ENCODE results near the gene SYDE1.

SYDE1 gene

DNA sequence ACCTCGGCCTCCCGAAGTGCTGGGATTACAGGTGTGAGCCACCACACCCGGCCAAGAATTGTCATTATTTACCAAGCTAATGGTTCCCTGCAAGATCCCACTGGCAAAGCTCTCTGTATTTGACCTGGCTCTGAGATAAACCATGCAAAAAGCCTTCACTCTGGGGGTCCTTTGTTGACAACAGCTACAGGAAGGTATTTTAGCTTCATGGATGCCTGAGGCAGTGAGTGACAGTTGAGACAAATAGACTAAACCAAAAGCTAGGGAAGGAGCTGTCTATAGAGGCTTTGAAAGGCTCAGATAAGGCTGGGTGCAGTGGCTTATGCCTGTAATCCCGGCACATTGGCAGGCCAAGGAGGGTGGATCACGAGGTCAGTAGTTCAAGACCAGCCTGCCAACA lies 48.1 kb downstream of the SYDE1 start:
- Histone ChIP-seq H3K27me3 (no peaks in the 10 kb centered on the region), H3K4me1 (no peaks in the 10 kb centered on the region), H3K9me3 (no peaks in the 10 kb centered on the region), H3K4me3 (ENCODE audit: low read depth, low read length) (no peak overlapping the region), H3K36me3 (no peaks in the 10 kb centered on the region)
- DNase-seq: no peak
- TF ChIP-seq, protein P1, sequence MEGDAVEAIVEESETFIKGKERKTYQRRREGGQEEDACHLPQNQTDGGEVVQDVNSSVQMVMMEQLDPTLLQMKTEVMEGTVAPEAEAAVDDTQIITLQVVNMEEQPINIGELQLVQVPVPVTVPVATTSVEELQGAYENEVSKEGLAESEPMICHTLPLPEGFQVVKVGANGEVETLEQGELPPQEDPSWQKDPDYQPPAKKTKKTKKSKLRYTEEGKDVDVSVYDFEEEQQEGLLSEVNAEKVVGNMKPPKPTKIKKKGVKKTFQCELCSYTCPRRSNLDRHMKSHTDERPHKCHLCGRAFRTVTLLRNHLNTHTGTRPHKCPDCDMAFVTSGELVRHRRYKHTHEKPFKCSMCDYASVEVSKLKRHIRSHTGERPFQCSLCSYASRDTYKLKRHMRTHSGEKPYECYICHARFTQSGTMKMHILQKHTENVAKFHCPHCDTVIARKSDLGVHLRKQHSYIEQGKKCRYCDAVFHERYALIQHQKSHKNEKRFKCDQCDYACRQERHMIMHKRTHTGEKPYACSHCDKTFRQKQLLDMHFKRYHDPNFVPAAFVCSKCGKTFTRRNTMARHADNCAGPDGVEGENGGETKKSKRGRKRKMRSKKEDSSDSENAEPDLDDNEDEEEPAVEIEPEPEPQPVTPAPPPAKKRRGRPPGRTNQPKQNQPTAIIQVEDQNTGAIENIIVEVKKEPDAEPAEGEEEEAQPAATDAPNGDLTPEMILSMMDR (IDR thresholded peaks at IDR 0.05; ENCODE audit: low read depth, low read length): no peak

DNA sequence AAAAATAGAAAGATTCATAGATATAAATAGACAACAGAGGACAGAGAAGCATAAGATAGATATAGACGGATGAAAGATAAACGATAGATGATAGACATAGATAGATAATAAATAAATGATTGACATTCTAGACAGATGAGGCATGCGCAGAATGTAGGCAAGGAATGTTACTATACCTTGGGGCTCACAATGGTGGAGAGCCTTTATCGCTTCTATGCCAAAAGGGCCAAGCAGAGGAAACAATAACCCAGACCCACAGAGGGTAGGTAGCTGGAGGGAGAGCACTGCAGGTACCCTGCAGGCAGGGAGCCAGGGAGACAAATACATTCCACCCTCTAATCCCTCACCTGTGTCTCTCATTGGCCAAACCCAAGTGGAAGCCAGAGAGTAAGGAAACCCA lies 49.2 kb downstream of the SYDE1 start:
- TF ChIP-seq, protein P1 (IDR thresholded peaks at IDR 0.05; ENCODE audit: low read depth, low read length): no peak
- H3K4me1 ChIP-seq: no peaks in the 10 kb centered on the region
- H3K36me3 ChIP-seq: no peaks in the 10 kb centered on the region
- no peak for DNase-seq
- no peaks in the 10 kb centered on the region for H3K27me3 ChIP-seq
- H3K4me3 ChIP-seq (ENCODE audit: low read depth, low read length): no peak overlapping the region
- H3K9me3 ChIP-seq: no peaks in the 10 kb centered on the region

DNA sequence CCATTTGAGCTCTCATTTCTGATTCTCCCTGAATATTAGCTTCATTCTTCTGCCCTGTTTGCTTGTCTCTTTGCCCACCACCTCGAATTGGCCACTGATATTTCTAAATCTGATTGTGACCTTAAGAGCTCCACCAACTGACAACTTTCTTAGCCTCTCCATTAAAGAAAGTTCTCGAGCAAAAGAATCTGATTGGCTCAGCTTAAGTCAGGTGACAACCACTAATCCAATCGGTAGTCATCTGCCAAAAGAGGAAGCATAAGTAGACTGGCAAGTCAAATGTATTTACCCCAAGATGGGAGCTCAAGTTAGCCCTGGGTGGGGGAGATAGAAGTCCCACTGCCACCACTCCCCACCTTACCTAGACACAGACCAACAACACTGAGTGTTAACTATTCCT lies 52.0 kb downstream of the SYDE1 start:
- TF ChIP-seq, protein P1 (IDR thresholded peaks at IDR 0.05; ENCODE audit: low read depth, low read length): no peak
- no peaks in the 10 kb centered on the region for H3K27me3 ChIP-seq
- H3K4me3 ChIP-seq (ENCODE audit: low read depth, low read length): no peak overlapping the region
- no peaks in the 10 kb centered on the region for H3K4me1 ChIP-seq
- no peaks in the 10 kb centered on the region for H3K9me3 ChIP-seq
- H3K36me3 ChIP-seq: no peaks in the 10 kb centered on the region
- no peak for DNase-seq

DNA sequence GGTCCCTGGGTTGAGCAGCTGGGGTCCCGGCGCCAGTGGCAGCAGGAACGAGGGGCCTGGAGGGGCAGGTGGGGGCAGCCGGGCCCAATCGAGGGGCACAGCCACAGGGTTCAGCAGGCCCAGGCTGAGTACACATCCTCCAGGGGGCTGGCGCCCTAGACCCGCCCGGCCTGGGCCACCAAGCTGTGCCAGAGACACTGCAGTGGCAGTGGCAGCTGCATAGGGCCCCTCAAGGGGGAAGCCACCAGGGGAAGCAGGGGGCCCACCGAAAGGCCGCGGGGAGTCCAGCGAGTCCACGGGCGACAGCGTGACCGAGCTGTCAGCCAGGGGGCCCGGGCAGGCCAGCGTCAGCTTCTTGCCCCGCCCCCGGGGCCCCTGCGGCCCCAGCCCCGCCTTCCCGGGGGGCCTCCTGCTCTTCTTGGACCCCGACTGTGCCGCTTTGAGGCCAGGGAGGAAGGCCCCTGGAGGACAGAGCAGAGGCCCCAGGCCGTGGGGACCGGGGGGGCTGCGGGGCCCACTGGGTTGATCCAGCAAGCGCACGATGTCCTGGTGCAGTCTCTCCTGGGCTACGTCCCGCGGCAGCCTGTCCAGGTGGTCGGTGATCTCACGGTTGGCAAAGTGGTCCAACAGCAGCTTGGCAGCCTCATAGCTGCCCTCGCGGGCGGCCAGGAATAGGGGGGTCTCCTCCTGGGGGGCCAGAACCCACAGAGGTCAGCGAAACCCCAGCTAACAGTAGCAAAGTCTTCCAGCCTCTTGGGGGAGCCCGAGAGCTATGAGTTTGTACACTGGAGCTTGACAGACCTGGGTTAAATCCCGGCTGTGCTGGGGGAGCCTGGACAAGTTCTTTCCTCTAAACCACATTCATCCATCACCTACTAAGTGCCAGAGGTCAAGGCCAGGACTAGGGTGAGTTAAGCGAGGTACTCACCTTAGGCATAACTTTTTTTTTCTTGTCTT lies 54.1 kb downstream of the SYDE1 start:
- peaks cover 3% of the 10 kb centered on the region for H3K9me3 ChIP-seq
- TF ChIP-seq, protein P1 (IDR thresholded peaks at IDR 0.05; ENCODE audit: low read depth, low read length): peak; percentile 79
- DNase-seq: peak; percentile 72
- no peaks in the 10 kb centered on the region for H3K4me1 ChIP-seq
- no peaks in the 10 kb centered on the region for H3K36me3 ChIP-seq
- no peaks in the 10 kb centered on the region for H3K27me3 ChIP-seq
- H3K4me3 ChIP-seq (ENCODE audit: low read depth, low read length): no peak overlapping the region
